Measurements from ENCODE around the gene IQSEC2.

The IQSEC2 gene

DNA sequence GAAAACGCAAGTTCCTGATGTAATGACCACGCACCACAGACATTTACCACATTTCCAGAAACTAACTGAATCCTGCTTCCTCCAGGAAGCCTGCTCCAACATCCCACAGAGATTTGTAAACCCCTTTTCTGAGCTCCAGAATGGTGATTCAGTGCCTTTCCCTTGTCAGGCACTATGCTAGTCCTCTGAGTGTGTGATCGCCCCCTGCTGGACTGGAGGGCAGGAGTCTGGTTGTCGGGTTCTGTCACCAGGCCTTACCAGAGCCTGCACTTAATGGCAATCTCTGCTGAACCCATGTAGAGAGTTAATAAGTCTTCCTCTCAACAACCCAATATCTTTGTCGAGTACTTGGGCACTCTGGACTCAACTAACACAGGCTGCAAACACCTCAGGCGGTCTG lies 41.9 kb downstream of the IQSEC2 start:
- DNase-seq, result no peak

DNA sequence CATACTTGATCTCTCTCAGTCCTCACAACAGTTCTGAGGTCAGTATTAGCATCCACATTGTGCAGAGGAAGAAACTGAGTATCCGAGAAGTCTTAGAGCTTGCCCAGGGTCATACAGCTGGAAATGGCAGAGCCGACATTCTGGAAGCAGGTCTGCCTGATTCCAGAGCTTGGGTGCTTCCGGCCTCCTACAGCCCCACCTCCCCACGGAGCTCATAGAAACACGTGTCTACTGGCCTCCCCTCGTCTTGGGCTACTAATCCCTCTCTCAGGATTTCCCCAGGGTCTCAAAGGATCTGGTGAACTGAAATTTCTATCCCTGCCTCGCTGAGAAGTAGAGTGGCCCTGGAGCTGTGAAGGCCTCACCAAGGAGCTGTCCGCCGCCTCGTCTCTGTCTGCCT lies 44.3 kb downstream of the IQSEC2 start:
- no peak for DNase-seq

DNA sequence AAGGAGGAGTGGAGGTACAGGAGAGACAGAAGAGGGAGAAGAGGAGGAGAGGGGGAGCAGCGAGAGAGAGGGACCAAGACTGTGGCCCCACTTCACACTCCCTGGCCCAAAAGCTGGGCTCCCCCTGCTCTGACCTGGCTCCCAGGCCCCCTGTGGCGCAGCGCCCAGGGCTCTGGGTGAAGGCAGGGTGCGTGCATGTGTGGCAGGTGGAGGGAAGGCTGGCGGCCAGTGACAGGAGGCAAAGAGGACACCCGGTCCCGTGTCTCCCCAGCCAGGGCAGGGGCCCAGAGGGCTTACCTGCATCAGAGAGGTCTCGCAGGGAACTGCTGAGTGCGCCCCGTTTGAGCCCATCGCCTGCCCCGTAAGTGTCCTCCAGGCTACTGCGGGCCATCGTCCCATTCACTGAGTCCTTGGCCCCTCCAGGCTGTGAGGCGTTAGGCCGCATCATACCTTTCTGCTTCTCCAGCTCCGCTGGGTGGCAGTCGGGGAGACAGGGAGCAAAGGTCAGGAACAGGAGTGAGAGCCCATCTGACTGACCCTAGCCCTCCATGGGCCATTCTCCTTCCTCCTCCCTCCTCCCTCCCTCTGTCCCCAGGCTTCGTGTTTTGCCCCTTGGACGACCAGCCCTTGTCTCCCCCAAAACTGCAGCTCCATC lies 45.2 kb downstream of the IQSEC2 start:
- no peak for DNase-seq

GRCh38 chrX:53235566-53235965 lies 45.8 kb downstream of the IQSEC2 start:
- DNase-seq, result no peak

DNA sequence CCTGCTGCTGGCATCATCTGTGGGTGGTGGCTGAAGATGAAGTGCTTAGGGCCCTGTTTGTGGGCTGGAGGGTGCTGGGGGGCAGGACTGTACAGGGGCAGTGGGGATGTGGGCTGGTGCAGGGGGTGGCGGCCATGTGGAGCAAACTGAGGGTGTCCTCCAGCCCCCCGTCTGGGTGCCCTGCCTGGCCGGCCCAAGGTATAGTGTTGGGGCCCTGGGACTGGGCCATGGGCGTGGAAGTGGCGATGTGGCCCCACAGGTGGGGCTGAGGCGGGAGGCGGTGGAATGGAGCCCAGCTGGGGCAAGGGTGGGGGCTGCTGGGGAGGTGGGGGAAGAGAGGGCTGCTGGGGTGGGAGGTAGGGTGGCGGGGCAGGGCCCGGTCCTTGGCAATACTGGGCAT lies 46.9 kb downstream of the IQSEC2 start:
- DNase-seq, result no peak

DNA sequence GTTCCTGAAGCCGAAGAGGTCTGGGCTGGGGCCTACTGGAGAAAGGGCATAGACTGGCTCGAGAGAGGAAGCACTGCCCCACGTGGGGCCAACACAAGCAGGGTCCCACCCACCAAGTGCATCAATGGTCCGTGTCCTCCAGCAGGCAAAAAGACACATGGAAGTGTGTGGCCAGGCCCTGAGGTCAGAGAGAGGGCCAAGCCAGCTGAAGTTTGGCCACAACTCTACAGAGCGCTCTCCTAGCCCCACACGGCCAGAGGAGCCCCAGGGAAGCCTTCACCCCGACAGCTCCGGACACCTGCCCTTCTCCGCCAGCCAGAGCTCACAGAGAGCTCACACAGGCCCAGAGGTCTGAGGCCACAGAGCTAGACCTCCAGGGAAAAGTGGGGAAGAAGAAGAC lies 47.8 kb downstream of the IQSEC2 start:
- DNase-seq, result no peak

- DNase-seq, result no peak
These were observed 51.3 kb downstream of the IQSEC2 start for GRCh38 chrX:53230116-53230515.

DNA sequence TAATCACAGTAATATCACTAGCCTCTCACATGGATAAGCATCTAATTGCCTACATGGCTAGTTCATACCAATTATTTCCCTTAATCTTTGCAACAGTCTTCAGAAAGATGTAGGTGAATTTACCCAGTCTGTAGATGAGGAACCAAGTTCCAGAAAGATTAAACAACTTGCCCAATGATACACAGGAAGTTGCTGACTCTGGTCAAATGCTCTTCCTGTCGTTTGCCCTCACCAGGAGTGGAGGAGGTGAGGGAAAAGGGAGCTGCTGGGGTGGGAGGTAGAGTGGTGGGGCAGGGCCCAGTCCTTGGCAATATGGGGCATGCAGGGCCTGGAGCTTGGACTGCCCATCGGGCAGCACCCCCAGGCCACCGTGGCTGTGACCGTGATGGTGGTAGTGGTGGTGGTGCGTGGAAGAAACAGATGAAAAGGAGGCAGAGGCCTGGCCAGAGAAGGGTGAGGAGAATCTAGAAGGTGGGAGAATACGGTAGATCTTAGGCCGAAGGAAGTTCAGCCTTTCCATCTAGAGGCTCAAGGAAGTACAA lies 54.1 kb downstream of the IQSEC2 start:
- no peak for DNase-seq

DNA sequence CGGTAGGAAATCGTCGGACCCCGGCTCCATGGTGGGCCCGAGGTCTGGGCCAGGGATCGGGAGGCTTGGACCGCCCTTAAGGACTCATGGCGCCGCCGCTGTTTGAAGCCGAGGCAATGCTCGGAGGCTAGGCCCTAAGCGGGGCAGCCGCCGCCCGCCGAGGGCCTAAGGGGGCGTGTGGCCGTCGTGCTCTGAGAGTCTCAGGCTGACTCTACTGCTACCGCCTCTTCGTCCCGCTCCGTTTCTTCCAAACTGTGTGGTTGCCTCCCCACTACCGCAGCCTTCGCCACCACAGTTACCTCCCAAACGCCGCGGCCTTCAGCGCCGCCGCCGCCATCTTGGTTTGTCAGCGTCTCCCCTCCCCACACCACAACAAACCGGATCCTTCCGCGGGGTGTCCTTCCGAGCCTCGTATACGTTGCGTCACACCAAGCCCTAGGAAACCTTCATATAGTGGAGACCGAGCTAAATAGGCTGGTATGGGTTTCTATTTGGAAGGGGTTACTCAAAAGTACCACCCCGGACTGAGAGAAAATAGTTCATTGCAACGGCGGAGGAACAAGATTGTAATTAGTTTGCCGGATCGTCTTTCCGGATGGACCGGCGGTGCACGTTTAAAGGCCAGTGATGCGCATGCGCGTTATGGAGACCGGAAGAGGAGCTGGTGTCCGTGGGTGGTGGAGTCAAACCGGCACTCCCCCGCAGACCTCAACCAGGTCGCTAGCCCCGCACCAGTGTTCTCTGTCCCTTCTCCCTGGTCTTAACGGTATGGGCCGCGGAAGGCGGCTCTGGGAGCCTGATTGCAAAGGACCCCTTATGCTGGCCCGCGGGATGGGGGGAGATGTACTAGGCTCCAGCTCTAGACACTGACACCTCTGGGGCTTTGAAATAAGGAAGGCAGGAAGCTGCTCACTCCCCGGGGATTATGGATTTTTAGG lies 56.3 kb downstream of the IQSEC2 start, which contains the start of gene KDM5C:
TSS of gene KDM5C (minus strand) at position 348 of the 938 bp plus-strand sequence. CDS start at position 30, 318 bp downstream.
- DNase-seq, result peak; percentile 58

DNA sequence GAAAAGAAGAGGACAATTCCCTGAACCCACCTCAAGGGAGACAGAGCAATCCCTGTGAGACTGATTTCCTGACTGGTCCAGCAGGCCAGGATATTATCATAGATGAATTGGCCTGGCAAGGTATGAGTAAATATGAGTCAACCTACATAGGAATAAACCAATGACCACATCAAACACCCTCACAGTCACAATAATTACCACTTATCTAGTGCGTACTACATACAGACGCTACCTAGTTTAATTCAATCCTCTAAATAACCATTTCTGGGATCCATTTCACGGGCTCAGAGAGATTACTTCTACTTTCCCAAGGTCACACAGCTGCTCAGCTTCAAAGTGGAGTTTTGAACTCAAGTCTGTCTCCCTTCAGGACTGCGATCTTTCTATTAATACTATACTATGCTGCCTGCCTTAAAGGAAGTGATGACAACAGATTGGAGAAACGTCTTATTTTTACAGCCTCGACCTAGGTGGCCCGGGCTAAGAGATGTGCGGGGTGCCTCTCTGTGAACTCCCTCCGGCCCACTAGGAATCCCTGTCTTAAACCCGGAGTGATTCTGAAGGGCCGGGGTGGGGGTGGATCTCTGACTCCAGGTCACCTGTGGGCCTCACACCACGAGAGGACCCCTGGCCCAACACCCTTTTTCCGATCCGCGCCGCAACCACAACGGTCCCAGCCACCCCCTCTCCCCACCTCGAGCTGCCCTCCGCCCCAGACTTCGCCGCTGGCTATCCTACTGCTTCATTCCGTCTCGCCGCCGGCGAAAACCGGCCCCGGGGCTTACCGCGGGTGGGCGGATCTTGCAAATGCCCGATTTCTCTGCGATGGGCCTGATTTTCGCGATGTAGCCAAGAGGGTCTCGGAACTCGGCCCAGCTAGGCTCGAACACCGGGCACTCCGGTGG lies 57.2 kb downstream of the IQSEC2 start:
- DNase-seq, result no peak

DNA sequence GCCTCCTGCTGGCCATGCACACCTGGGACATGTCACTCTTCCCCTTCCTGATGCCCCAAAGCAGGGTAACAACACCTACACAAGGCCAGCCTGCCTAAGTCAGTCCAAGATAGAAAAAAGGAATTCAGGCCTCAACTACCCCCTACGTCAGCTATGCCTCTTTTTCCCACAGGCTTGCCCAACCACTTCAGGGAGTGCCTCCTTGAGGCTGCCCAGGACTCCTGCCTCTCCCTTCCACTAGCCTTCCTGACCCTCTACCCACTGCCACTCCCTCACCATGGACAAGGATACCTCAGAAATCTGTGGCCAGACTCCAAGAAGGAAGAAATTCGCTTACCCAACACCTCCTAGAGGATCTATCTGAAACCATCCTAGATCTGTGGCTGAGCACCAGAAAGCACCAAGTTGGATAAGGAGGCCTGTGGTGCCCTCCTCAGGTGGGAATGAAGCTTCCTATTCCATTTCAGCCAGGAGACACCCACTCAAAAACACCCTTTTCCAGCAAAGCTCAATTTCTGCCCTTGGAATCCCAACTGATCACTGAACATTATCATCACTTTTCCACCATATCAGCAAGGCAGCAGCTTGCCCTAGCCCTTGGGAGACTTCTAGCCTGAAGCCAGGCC lies 58.2 kb downstream of the IQSEC2 start:
- no peak for DNase-seq
